SH-SY5Y (cell line): Measurements from ENCODE around the gene ZNF780B.

Experiments used
- GATA2 ChIP-seq: IDR thresholded peaks from 2 replicates; pipeline ENCODE4 v1.6.1; 2011; ENCODE audit warnings: mild to moderate bottlenecking, low read depth, low read length
- GATA3 ChIP-seq: IDR thresholded peaks from 2 replicates; pipeline ENCODE4 v1.6.1; 2011; ENCODE audit warnings: low read depth, mild to moderate bottlenecking, low read length, moderate library complexity

DNA sequence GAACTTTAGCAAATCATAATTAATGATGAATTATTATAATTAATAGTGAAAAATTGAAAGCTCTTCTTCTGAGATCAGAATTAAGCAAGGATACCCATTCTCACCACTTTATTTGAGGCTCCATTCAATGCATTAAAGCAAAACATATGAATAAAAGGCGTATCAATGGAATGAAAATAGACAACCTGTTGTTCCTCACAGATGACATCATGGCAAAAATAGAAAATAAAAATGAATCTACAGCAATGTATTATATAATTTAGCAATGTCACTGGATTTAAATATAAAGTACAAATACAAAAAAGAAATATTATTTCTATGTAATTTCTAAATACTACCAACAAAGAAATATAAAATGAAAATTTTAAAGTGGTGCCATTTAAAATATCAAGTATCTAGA, 45.8 kb upstream of the ZNF780B start:
- TF ChIP-seq GATA2 (no peak), GATA3 (no peak)
